H9 (cell line): ENCODE measurements around the gene PADI4. TPM values are rescaled to one million over a fixed set of nuclear protein-coding genes. Genes with fewer than 3 reads are reported as not detected.
A peak's percentile ranks its signal among the peaks of the same experiment; 100 is the strongest.

ENCODE experiments used
- DNase-seq: peaks from one replicate; pipeline ENCODE4 v3.0.0-alpha.2; 2017
- H2AFZ ChIP-seq: one replicate; pipeline ENCODE4 v1.6.1; 2013; ENCODE audit warnings: mild to moderate bottlenecking, low read length, control low read depth, moderate library complexity
- H2AK5ac ChIP-seq: 2 replicates; pipeline ENCODE4 v1.6.1; 2013; ENCODE audit warnings: low read length, control low read depth, mixed read lengths; ENCODE audit not compliant: insufficient read length
- H2BK120ac ChIP-seq: one replicate; pipeline ENCODE4 v1.6.1; 2013; ENCODE audit warnings: low read depth, mild to moderate bottlenecking, low read length, control low read depth, inconsistent platforms; ENCODE audit not compliant: poor library complexity, severe bottlenecking
- H2BK12ac ChIP-seq: 2 replicates; pipeline ENCODE4 v1.6.1; 2013; ENCODE audit warnings: low read length, control low read depth, mixed read lengths, low read depth; ENCODE audit not compliant: insufficient read length
- H2BK15ac ChIP-seq: 2 replicates; pipeline ENCODE4 v1.6.1; 2013; ENCODE audit warnings: low read depth, low read length, control low read depth
- H2BK20ac ChIP-seq: one replicate; pipeline ENCODE4 v1.6.1; 2013; ENCODE audit warnings: low read depth, mild to moderate bottlenecking, low read length, control low read depth, inconsistent platforms; ENCODE audit not compliant: poor library complexity, severe bottlenecking
- H2BK5ac ChIP-seq: 2 replicates; pipeline ENCODE4 v1.6.1; 2013; ENCODE audit warnings: low read length, control low read depth, mixed read lengths; ENCODE audit not compliant: insufficient read length
- H3K14ac ChIP-seq: 2 replicates; pipeline ENCODE4 v1.6.1; 2013; ENCODE audit warnings: low read length, control low read depth; ENCODE audit not compliant: insufficient read depth
- H3K18ac ChIP-seq: 2 replicates; pipeline ENCODE4 v1.6.1; 2013; ENCODE audit warnings: low read depth, mild to moderate bottlenecking, mixed read lengths, low read length, control low read depth; ENCODE audit not compliant: insufficient read length
- H3K23ac ChIP-seq: 2 replicates; pipeline ENCODE4 v1.6.1; 2013; ENCODE audit warnings: low read length, control low read depth, mixed read lengths, low read depth; ENCODE audit not compliant: insufficient read length
- H3K23me2 ChIP-seq: 2 replicates; pipeline ENCODE4 v1.6.1; 2013; ENCODE audit warnings: low read depth, mild to moderate bottlenecking, mixed read lengths, low read length, control low read depth; ENCODE audit not compliant: insufficient read length, poor library complexity, severe bottlenecking
- H3K27ac ChIP-seq: 2 replicates; pipeline ENCODE4 v1.5.1; 2013; ENCODE audit warnings: low read length, control low read depth, mixed read lengths, low read depth; ENCODE audit not compliant: insufficient read length
- H3K27me3 ChIP-seq: 2 replicates; pipeline ENCODE4 v1.6.1; 2013; ENCODE audit warnings: low read length, control low read depth, inconsistent platforms; ENCODE audit not compliant: insufficient read depth
- H3K4ac ChIP-seq: 2 replicates; pipeline ENCODE4 v1.6.1; 2013; ENCODE audit warnings: low read depth, mild to moderate bottlenecking, control low read depth, inconsistent platforms, low read length, moderate library complexity
- H3K4me1 ChIP-seq: 2 replicates; pipeline ENCODE4 v1.6.1; 2013; ENCODE audit warnings: low read length, control low read depth, inconsistent platforms; ENCODE audit not compliant: insufficient read depth
- H3K4me2 ChIP-seq: 2 replicates; pipeline ENCODE4 v1.6.1; 2013; ENCODE audit warnings: low read length, control low read depth, mixed read lengths; ENCODE audit not compliant: insufficient read length, insufficient read depth
- H3K56ac ChIP-seq: 2 replicates; pipeline ENCODE4 v1.6.1; 2013; ENCODE audit warnings: low read depth, mild to moderate bottlenecking, mixed read lengths, low read length, control low read depth; ENCODE audit not compliant: insufficient read length
- H3K79me1 ChIP-seq: 2 replicates; pipeline ENCODE4 v1.6.1; 2013; ENCODE audit warnings: low read depth, mild to moderate bottlenecking, moderate library complexity, low read length, control low read depth, inconsistent platforms; ENCODE audit not compliant: insufficient read depth, poor library complexity, severe bottlenecking
- H3K79me2 ChIP-seq: 2 replicates; pipeline ENCODE4 v1.6.1; 2013; ENCODE audit warnings: low read length, control low read depth, inconsistent platforms; ENCODE audit not compliant: insufficient read depth
- H3K9ac ChIP-seq: 2 replicates; pipeline ENCODE4 v1.6.1; 2013; ENCODE audit warnings: low read length, control low read depth, mixed read lengths; ENCODE audit not compliant: insufficient read length; ENCODE audit errors: extremely low read depth
- H3K9me3 ChIP-seq: one replicate; pipeline ENCODE4 v1.6.1; 2013; ENCODE audit warnings: low read depth, low read length, inconsistent platforms; ENCODE audit not compliant: control insufficient read depth
- H3T11ph ChIP-seq: one replicate; pipeline ENCODE4 v1.6.1; 2013; ENCODE audit warnings: mild to moderate bottlenecking, low read length, control low read depth, inconsistent platforms
- H4K20me1 ChIP-seq: one replicate; pipeline ENCODE4 v1.6.1; 2013; ENCODE audit not compliant: control insufficient read depth, insufficient read length, insufficient read depth
- H4K5ac ChIP-seq: 2 replicates; pipeline ENCODE4 v1.6.1; 2013; ENCODE audit warnings: low read depth, mild to moderate bottlenecking, mixed read lengths, low read length, control low read depth; ENCODE audit not compliant: insufficient read length
- H4K8ac ChIP-seq: replicated peaks from 2 replicates; pipeline ENCODE4 v1.6.1; 2013; ENCODE audit warnings: low read length, control low read depth, mixed read lengths, low read depth; ENCODE audit not compliant: insufficient read length
- H4K91ac ChIP-seq: 2 replicates; pipeline ENCODE4 v1.6.1; 2013; ENCODE audit warnings: low read depth, mild to moderate bottlenecking, moderate library complexity, mixed read lengths, low read length, control low read depth; ENCODE audit not compliant: insufficient read length
- H3K27ac Mint-ChIP-seq, 3 experiments: 2 replicates in 2 of 3; 3 replicates in 1 of 3; pipeline ENCODE4 v1.8.0; 2020 to 2021; ENCODE audit warnings: mixed read lengths in 3 of 3, mild to moderate bottlenecking in 1 of 3, moderate library complexity in 1 of 3
- H3K27me3 Mint-ChIP-seq: 2 replicates; pipeline ENCODE4 v1.8.0; 2021; ENCODE audit warnings: low read depth, mild to moderate bottlenecking, moderate library complexity, mixed read lengths
- H3K36me3 Mint-ChIP-seq, 3 experiments: 2 replicates in 2 of 3; 3 replicates in 1 of 3; pipeline ENCODE4 v1.8.0; 2020 to 2021; ENCODE audit warnings: low read depth in 3 of 3, mixed read lengths in 3 of 3; ENCODE audit not compliant: insufficient read depth in 1 of 3
- H3K4me1 Mint-ChIP-seq, 2 experiments: 2 replicates each; pipeline ENCODE4 v1.8.0; 2020; ENCODE audit warnings: mixed read lengths in 2 of 2
- H3K4me3 Mint-ChIP-seq, 2 experiments: 2 replicates in 1 of 2; 3 replicates in 1 of 2; pipeline ENCODE4 v1.8.0; 2020 to 2021; ENCODE audit warnings: mild to moderate bottlenecking in 2 of 2, mixed read lengths in 2 of 2, moderate library complexity in 1 of 2
- H3K9me3 Mint-ChIP-seq, 2 experiments: 2 replicates in 1 of 2; 3 replicates in 1 of 2; pipeline ENCODE4 v1.8.0; 2020; ENCODE audit warnings: mild to moderate bottlenecking in 2 of 2, mixed read lengths in 2 of 2, moderate library complexity in 1 of 2
- WGBS: extraction: QIAGEN DNeasy Blood & Tissue Kit; methylation state at CpG from one replicate; pipeline ENCODE4 v1.1.7; 2013; ENCODE audit warnings: missing lambda C conversion rate, low lambda C conversion rate, mixed read lengths; ENCODE audit not compliant: insufficient read length; ENCODE audit errors: extremely low coverage; 5-methylcytosine and 5-hydroxymethylcytosine counted together
- total RNA-seq: library from RNA; stranded (reverse); gene quantifications from 2 replicates; pipeline ENCODE4 v1.2.1, GENCODE V29; 2021
- TF ChIP-seq, protein P1 (sequence below): fragments of 200-600 bp; sonication (generic); conservative IDR thresholded peaks from 3 replicates; pipeline ENCODE4 v1.8.0; 2021; ENCODE audit warnings: antibody characterized with exemption, mild to moderate bottlenecking

PADI4 gene
- total RNA-seq, 1 experiment from 2014 or later, result 0.13 TPM

DNA sequence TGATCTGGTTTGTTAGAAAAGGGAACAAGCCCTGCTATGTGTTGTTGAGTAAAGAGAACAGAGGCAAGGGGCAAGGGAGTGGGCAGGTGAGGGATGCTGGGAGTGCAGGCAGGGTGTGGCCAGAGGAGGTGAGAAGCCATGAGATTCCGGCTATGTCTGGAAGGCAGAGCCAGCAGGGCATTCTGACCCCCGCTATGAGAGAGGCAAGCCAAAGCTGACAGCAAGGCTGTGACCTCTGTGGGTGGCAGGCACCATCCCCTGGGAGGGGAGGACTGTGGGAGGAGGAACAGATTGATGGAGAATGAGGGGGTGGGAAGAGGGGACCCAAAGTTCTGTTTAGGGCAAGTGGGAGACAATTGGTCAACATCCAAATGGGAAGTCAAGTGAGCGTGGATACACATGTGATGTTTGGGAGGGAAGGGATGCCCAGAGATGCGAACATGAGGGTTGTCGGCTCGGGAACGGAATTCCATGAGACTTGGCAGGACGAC lies 44.5 kb downstream of the PADI4 start:
- TF ChIP-seq, protein P1, sequence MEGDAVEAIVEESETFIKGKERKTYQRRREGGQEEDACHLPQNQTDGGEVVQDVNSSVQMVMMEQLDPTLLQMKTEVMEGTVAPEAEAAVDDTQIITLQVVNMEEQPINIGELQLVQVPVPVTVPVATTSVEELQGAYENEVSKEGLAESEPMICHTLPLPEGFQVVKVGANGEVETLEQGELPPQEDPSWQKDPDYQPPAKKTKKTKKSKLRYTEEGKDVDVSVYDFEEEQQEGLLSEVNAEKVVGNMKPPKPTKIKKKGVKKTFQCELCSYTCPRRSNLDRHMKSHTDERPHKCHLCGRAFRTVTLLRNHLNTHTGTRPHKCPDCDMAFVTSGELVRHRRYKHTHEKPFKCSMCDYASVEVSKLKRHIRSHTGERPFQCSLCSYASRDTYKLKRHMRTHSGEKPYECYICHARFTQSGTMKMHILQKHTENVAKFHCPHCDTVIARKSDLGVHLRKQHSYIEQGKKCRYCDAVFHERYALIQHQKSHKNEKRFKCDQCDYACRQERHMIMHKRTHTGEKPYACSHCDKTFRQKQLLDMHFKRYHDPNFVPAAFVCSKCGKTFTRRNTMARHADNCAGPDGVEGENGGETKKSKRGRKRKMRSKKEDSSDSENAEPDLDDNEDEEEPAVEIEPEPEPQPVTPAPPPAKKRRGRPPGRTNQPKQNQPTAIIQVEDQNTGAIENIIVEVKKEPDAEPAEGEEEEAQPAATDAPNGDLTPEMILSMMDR, result no peak
- Histone ChIP-seq H2BK20ac (no peak overlapping the region), H3K79me2 (no peaks in the 10 kb centered on the region), H2BK120ac (no peak overlapping the region), H4K20me1 (no peaks in the 10 kb centered on the region), H2BK15ac (no peak overlapping the region), H3T11ph (no peak overlapping the region), H4K8ac (no peak overlapping the region), H3K23ac (no peak overlapping the region), H2BK12ac (no peak overlapping the region), H3K79me1 (no peaks in the 10 kb centered on the region), H3K4me1 (no peaks in the 10 kb centered on the region), H3K9me3 (no peaks in the 10 kb centered on the region), H3K27me3 (no peaks in the 10 kb centered on the region), H2AK5ac (no peak overlapping the region), H3K27ac (no peak overlapping the region), H4K5ac (no peak overlapping the region), H4K91ac (no peak overlapping the region), H3K18ac (no peak overlapping the region), H3K23me2 (no peaks in the 10 kb centered on the region), H3K4ac (no peak overlapping the region), H2AFZ (no peak overlapping the region), H3K14ac (no peak overlapping the region; the same call in 1 of the 2 replicates), H2BK5ac (no peak overlapping the region), H3K9ac (no peak overlapping the region), H3K4me2 (no peak overlapping the region), H3K56ac (no peak overlapping the region)
- peaks cover 12 to 24% of the 10 kb centered on the region in 2 experiments for H3K4me1 Mint-ChIP-seq
- H3K27ac Mint-ChIP-seq, result 0 out of 7 replicates have a peak overlapping the region, but pooled peaks of 2 of the 3 experiments have one; percentile 26 to 28
- no peaks in the 10 kb centered on the region for H3K36me3 Mint-ChIP-seq
- peaks cover 15% of the 10 kb centered on the region for H3K27me3 Mint-ChIP-seq
- no CpG with 5 or more reads among the region's 8 CpGs for WGBS
- H3K9me3 Mint-ChIP-seq, result no peaks in the 10 kb centered on the region
- H3K4me3 Mint-ChIP-seq, result no peak overlapping the region
- DNase-seq, result peak; percentile 20
